ENCODE results near the gene USP10.

USP10 gene

GRCh38 chr16:84827897-84828296 lies 128.1 kb downstream of the USP10 start:
- no peak for DNase-seq

GRCh38 chr16:84828322-84828721 lies 128.5 kb downstream of the USP10 start:
- DNase-seq: no peak
